HG03103 (cell line): ENCODE measurements around the gene PACS1.

Experiments used
- ATAC-seq: cut with Tn5 transposase; IDR thresholded peaks from one replicate; pipeline ENCODE4 v1.9.1; 2021; ENCODE audit warnings: low read depth; ENCODE audit not compliant: unreplicated experiment

Gene PACS1

DNA sequence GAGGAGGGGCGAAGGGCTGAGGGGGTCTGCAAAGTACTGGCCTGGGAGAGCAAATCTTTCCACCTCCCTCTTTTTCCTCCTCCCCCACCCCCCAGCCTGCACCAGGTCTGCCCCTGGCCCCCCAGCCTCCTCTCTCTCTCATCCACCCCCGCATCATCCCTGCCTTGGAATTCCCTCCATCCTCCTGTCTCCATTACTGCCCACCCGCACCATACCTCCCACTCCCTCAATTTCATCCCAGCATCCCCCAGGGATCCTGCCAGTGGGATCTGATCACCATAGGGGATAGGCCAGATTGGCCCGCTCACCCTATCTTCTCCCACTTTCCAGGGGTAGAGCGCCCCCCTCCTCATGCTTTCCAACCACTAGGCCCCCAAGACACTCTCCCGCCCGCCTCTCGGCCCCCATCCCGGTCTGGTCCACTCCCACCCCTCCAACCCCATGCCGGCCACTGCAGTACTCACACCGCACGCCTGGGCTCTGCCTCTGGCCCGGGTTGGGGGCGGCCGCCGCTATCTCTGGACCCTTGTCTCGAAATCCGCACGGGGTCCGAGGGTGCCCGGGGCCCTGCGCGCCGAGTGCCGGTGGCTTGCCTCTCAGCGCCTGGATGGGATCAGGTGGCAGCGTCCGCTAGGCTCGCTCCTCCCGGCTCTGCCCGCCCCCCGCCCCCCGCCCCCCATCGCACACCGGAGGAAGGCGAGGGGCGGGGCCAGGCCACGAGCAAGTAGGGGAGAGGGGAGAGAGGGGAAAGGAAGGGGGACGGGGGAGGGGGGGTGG is 21.3 kb upstream of the PACS1 start, which contains the start of gene GAL3ST3:
GAL3ST3 (minus strand) TSS at position 615 of the 777 bp plus-strand sequence. CDS start 3,746 bp downstream, outside the sequence.
- ATAC-seq, result no peak

DNA sequence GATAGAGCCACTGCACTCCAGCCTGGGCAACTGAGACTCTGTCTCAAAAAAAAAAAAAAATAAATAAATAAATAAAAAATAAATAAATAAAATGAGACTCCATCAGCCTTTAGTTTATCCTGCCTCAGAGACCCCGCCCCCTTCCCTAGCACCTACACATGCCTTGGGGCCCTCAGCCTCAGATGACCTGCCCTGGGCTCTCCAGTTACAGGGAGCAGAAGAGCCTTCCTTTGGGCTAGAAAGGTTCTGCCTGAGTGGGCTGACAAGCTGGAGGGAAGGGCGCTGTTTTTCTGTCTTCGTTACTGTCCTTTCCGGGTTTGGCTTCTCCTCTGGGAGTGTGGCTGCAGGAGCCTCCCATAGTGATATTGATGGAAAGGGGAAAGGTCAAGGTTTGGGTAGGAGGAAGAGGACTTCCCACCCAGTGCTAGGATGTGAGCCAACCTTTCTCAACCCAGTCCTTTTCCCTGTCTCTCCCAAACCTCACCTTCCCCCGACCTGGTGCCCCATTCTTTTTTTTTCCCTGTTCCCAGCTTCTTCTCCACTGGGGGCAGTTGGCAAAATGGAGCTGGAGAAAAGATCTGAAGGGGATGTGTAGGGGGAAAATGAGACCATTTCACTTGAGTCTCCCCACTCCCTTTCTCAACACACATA is 19.4 kb upstream of the PACS1 start:
- no peak for ATAC-seq

GRCh38 chr11:66051371-66051765 is 18.7 kb upstream of the PACS1 start:
- no peak for ATAC-seq

DNA sequence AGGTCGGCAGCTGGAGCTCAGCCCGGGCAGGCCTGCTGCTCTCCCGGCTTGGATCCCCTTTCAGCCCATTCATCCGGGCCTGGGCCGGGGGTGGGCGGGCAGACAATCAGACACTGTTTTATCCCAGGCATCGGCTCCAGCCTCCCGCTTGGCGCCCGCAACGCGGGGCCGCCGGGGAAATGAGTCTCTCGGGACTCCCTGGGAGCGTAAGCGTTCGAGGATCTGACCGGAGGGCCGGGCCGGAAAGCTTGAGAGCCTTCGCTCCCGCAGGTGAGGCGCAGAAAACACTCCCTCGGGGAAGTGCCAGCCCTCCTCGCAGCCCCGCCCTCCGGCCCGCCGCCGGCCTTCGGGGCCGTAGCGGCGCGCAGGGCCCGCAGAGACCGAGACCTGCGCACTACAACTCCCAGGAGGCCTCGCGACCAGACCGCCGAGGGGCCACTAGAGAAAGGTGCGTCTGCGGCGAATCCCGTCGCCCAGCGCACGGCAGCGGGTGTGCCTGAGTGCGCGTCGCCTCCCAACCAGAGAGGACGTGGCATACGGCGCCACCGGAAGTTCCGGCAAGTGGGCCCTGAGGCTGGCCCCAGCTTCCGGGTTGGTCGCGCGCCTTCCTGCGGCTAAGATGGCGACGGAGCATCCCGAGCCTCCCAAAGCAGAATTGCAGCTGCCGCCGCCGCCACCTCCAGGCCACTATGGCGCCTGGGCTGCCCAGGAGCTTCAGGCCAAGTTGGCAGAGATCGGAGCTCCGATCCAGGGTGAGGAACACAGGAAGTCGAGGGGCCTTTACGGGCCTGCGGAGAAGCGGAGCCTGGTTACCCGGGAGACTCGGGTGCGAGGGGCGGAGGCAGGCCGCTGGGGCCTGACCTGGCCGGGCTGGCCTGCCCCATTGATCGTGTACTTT is 18.1 kb upstream of the PACS1 start, which contains the start of gene SF3B2:
SF3B2 (plus strand) TSS at position 599 of the 898 bp plus-strand sequence; CDS start at position 620, 21 bp downstream.
- peak; percentile 87 for ATAC-seq

- no peak for ATAC-seq
Observed at GRCh38 chr11:66052664-66052982, 17.4 kb upstream of the PACS1 start.

DNA sequence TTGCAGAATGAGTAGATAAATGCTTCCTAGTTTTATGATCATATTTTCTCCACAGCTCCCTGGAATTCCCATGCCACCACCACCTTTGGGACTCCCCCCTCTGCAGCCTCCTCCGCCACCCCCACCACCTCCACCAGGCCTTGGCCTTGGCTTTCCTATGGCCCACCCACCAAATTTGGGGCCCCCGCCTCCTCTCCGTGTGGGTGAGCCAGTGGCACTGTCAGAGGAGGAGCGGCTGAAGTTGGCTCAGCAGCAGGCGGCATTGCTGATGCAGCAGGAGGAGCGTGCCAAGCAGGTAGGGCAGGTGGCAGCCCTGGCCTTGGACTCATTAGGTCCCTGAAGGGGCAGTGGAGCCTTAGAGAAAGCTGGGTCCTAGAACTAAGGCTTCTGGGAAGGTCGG is 15.1 kb upstream of the PACS1 start:
- ATAC-seq, result no peak

- no peak for ATAC-seq
Observed at GRCh38 chr11:66056501-66056900, 13.6 kb upstream of the PACS1 start.

DNA sequence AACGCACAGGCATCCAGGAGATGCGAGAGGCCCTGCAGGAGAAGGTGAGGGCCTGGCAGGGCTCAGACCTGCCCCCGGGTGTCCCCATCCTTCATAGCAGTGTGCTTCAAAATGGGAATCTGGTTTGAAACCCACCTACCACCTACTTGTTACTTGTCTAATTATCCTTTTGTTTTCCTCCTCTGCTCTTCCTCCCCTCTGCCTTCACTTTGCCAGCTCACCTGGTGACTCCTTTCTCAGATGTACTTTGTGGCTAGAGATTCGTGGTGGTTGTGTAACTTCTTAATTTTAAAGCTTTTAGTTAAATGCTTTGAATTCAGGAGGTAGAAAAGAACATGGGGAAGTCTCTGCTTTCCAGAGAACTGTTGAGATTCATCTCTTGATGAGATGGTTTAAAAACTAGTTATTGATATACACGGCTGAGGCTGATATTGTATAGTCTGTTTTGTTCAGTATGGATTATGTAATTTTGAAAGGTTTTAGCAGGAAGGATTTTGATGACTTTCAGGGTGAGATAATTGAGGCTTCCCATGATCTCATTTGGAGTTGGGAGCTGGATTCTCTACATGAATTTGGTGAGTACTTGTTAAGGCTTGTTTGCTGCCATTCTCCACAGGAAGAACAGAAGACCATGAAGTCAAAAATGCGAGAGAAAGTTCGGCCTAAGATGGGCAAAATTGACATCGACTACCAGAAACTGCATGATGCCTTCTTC is 9.9 kb upstream of the PACS1 start:
- no peak for ATAC-seq

- no peak for ATAC-seq
Observed at GRCh38 chr11:66061268-66061667, 8.8 kb upstream of the PACS1 start.

DNA sequence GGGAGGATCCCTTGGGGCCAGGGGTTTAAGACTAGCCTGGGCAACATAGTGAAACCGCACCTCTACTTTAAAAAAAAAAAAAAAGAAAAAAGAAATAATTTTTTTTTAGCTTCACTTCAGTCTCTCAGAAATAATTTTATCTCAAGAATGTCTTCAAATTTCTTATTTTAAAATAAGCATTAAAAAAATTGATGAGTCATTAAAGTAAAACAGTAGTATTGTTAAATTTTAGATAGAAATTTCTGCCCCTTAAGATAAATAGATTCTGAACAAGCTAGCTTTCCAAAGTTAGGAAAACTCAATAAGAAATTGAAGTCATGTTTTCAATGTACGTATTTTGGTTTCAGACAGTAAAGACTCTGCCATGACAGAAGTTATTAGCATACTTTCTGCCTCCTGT is 7.7 kb upstream of the PACS1 start:
- ATAC-seq, result no peak

GRCh38 chr11:66063900-66064299 is 6.2 kb upstream of the PACS1 start:
- no peak for ATAC-seq

- no peak for ATAC-seq
Observed at GRCh38 chr11:66064571-66064970, 5.5 kb upstream of the PACS1 start.

DNA sequence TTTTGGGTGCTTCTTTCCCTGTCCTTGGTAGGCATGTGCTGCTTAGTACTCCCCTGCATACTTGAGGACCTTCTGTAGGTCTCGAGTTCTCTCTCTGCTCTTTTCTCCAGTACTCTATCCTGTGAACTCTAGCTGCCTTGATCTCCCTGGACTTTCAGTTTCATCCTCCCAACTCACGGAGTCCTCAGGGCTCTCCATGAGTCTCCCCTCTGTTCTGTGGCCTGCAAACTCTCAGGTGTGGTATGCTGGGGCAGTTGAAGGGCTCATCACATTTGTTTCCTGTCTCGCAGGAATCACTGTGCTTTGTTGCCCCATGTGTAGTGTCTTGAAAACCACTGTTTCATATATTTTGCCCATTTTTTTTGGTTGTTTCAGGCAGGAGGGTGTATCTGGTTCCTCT is 3.3 kb upstream of the PACS1 start:
- no peak for ATAC-seq

- ATAC-seq, result no peak
Observed at GRCh38 chr11:66067640-66068039, 2.4 kb upstream of the PACS1 start.

- ATAC-seq, result no peak
Observed at GRCh38 chr11:66068154-66068821, 1.8 kb upstream of the PACS1 start.

GRCh38 chr11:66068923-66069714 is 953 bp upstream of the PACS1 start:
- no peak for ATAC-seq

DNA sequence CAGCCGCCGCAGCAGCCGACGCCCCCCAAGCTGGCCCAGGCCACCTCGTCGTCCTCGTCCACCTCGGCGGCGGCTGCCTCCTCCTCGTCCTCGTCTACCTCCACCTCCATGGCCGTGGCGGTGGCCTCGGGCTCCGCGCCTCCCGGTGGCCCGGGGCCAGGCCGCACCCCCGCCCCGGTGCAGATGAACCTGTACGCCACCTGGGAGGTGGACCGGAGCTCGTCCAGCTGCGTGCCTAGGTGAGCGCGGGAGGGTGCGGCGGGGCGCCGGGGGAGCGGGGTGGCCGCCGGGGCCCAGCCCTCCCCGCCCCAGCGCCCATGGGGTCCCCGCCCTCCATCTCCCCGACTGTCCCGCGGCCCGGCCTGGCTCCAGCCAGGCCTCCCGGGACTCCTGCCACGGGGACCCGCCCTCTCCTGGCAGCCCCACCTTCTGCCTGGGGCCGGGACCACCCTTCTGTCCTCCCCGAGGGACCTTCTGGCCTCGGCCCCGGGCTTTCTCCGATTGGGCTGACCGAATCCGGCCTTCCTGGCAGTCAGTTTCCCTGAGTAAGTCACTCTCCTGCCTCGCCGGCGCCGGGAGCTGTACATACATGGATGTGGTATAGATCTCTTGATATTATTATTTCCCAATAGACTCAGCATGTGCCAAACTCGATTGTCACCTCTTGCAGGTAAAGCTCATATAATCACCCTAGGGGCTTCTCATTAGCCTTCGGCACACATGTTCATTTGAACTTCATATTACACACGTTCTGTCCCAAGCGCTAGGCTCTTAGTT is 720 bp downstream of the PACS1 start:
- no peak for ATAC-seq

DNA sequence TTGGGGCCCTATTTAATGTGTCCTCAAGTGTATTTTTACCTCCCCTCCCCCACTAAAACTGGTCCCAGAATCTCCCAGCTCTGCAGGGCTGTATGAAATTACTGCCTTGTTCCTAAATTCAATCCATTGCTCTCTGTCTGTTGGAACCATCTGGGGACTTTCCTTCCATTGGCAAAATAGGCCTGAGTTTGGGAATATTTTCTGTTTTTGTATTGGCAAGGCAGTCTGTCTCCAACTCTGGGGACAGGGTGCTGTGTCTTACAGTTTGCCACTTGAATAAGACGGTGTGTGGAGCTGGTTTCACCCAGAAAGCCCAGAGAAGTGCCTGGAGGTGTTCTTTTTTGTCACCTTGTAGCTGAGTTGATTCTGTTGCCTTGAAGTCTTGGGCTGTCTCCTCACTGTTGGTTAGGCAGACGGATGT is 1.3 kb downstream of the PACS1 start:
- ATAC-seq, result no peak
